NCI-H2029 treated with DMSO at 0.1 percent for 48 hours (cell line): ENCODE results near the gene NCKAP5.

ENCODE experiments used
- DNase-seq: peaks from one replicate; lab custom pipeline; 2025; lab: John Stamatoyannopoulos, UW

NCKAP5 gene

DNA sequence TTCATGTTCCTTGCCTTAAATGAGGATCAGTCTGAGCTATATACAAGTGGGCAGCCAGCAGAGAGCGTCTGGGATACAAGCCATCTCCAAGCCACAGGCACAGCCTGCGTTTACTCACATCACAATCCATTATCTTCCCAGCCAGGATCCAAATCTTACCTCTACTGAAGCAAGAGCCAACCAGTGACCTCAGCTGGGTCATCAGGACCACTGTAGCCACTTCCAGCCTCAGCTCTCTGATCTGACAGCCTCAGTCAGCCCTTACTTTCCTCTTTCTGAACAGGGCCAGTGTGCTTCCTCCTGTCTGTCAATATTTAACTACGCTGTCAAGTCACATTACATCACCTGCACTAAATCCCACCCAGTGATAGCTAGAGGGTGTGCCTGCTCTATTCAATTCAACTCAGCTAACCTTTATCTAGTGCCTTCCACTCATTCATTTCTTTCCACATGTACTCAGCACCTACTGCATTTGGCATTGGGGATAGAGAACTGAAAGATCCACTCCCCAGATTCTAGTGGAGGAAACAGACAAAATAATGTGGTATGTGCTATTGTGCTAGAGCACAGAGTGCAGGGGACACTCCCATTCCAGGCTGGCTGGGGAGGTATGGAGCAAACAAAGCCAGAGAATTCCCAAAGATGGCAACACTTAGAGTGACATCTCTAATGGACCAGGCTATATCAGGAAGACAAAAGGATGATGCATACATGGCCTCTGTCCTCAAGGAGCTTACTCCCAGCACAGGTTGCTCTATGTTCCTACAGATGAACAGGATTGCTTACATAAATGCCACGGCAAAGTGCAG, 146.5 kb downstream of the NCKAP5 start:
- DNase-seq, result peak; percentile 78

DNA sequence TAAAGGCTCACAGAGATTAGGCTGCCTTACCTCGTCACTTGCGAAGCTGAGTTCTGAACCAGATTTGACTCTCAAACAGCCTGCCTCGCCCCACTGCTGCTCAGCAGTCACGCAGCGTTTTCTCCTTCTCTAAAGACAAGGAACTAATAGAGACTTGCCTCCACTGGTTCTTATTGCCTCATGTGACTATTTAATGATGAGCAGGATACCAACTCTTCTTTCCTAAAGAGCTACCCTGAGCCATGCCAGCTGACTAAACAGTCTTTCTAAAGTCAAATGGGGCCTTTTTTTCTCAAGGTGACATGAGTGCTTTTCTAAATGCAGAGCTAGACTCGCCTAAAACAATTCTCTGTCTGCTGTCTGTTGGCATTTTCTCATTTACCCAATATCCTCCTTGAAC, 147.5 kb downstream of the NCKAP5 start:
- DNase-seq, result no peak

DNA sequence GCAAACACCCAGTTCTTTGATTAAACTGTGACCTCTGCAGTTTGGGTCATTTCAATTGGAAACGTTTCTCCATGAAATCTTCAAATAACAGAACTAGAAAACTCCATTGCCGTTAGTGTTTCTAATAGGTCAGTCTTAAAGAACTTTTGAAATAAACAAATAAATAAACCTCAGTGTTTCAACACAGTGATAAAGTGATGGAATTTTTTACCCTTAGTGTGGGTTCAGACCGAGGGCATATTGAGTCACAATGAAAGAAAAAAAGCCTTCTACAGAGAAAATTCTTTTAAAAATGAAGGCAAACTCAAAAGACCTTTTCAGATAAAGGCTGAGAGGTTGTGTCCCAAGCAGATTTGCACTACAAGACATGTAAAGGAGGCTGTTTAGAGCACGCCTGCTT, 149.6 kb downstream of the NCKAP5 start:
- no peak for DNase-seq

DNA sequence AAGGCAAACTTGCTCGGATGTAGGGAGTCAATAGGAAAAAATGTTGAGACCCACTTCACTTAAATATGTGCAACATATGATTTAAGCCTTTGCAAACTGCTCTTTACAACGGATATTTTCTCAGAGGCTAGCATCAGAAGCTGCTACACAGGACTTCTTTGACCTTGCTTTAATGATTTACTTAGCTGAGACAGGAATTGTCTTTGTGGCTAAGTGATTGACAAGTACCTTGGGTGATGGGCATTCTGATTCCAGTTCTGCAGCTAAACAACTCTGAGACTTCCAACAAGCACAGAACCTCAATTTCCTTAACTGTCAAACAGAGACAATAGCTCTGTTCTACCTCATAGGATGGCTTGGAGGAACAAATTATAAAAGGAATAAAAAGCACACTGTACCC, 150.2 kb downstream of the NCKAP5 start:
- DNase-seq, result no peak

DNA sequence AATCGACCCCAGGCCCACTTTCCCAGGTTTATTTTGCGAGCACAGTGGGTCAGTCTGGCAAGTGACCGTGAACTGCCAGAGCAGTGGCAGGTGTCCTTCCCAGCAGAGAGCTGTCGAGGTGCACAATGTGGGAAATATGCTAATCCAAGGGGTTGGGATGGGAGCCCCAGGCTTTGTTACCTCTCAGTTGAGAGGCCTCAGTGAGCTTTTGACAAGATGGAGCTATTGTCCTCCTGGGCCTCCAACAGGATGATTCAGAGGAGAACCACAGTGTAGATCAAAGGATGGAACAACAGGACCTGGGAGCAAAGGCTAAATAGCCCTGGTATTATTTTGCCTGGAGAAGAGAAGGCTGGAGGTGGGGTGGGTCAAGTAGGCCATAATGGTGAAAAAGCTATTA, 150.8 kb downstream of the NCKAP5 start:
- DNase-seq, result no peak

DNA sequence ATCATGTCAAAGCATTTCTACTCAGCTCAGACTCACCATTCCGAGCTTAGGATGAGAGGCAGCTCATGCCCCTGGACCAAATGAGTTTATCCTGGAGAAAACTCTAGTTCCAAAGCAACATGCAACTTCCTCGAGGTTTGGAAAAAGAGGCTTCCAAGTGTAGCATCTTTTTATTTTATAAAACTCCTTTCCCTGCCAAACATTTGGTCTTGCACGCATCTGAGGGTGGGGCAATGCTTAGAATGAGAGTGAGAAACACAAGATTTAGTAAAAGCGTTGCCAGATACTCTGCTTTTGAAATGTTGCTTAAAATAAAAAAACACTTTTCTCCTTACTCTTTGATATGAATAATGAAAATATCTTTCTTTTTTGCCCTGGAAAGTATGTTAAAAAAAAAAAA, 151.5 kb downstream of the NCKAP5 start:
- no peak for DNase-seq

DNA sequence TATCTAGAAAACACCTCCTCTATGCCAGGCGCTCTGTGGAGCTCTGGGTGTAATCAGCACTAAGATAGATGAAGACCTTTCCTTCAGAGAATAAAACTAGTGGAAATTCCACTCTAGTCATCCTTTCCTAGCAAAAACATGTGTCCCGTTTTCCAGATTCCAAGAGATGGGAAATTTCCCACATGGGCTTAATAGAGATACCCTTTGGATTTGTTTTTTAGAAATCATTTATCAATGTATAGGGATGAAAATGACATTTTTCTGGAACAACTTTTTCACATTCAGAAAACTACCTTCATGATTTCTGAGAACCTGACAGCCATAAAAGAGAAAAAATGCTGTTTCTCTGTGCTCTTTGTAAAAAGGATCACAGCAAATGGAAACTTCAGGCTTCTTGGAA, 152.1 kb downstream of the NCKAP5 start:
- no peak for DNase-seq

DNA sequence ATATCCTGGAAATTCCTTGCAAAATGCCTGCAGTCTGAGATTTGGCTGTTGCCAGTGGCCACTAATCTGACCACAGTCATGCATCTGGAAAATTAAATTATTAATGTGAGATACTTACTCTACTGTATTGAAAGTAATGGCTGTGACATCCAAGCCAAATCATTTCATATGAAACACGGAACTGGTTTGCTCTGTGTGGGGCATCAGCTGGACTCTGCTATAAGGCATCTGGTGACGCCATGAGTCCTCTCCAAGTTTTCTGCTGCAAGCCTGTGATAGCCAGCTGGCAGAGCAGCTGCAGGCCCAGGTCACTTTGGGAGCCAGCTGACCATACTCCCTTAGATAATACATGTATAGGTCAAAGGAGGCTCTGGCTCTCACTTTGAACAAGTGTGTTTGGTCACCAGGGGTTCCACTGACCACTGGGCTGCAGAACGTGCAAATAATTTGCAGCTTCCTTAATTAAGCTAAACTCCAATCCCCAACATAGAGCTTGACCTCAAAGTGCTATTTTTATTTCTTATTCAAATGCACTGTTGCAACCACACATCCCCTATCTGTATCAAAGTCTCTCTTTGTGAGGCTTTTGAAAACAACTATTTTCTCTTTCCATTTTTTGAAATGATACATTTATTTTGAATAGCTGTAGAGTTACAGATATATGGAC, 152.9 kb downstream of the NCKAP5 start:
- no peak for DNase-seq

DNA sequence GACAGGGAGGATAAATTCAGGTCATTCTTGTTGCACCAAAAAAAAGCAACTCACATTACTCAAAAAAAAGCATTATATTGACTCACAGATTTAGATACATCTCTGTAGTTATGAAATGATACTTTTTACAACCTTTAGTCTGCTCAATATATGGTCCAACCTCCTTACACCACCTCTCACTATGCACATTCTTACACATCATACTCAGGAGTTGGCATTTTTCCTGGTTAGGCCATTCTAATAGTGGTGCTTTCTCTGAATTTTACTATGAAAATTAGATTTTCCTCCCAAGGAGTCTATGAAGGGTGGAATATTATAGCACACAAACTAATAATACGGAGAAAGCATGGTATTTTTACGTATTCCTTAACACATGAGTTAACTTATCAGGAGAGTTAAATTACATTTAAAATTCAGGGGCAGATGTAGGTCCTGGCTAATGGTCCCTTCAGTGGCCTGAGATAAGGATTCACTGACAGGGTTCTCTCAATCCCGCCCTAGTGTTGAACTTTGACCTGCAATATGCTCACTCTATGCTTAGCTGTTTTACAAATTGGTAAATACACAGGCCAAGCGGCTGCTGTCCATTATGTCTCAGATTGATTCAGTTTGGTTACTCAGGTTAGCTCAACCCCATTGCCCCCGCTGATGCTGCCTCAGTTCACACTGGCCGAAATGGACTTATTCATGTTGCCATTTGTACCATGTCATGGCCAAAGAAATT, 153.6 kb downstream of the NCKAP5 start:
- DNase-seq, result no peak

DNA sequence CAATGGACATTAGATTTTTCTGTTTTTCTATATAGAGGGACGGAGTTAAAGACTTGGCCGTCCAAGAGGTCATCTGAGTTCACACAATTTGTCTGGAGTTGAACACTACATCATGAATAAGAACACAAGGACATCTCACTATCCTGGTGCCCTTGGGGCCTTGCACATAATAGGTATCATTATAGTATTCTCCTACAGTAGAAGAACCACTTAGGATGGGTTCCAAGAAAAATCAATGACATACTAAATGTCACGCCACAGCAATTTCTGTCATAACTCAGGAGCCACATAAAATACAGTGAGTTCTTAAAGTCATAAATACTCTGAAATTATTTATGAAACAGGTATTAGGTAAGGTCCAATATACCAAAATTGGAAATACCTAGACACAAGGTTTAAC, 154.4 kb downstream of the NCKAP5 start:
- DNase-seq, result no peak

DNA sequence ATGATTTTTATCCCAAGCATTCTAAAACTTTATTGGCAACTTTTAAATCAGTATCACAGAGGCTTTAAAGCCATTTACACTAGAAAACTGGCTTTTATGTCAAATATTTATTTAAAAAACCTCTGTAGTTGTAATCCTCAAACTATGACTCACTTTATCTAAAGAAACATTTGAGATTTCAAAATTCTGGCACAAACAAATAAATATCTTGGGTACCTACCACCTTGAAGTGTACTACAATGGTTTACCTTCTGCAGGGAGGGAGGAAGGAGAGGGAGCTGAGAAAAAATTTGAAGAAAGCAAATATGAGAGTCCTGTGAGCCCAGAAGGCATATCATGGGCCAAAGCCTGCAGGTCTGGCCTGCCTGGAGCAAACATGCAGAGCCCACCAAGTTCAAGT, 155.6 kb downstream of the NCKAP5 start:
- DNase-seq, result no peak

DNA sequence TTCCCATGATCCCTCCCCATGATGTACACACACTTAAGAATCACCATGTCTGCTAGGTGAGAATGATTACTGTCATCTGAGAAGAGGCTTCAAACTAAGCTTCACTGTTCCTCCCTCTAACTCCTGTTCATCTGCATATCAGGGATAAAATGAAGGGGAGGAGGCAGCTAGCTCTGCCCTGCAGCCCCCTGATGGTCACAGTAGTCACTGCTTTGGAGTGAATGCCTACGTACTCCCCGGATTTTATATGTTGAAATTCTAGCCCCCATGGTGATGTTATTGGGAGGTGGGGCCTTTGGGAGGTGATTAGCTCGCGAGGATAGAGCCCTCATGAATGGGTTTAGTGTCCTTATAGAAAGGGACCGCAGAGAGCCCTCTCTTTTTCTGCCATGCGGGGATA, 156.4 kb downstream of the NCKAP5 start:
- DNase-seq, result no peak

DNA sequence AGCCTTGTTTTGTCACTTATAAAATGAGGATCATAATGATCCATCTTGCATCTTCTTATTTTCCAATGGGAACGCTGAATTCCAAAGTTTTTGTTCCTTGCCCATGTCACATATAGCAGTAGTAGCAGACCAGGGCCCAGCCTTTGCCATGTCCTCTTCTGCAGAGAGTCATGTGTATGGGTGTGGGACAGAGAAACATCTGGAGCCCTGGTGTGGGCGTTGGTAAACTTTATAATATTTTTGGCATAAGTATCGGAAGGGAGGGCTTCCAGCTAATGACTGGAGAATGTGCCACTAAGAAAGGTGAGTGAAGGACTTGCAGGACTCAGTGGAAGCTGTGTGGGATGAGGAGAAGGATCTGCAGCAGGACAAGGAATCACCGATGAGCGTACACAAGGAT, 157.2 kb downstream of the NCKAP5 start:
- DNase-seq, result no peak

DNA sequence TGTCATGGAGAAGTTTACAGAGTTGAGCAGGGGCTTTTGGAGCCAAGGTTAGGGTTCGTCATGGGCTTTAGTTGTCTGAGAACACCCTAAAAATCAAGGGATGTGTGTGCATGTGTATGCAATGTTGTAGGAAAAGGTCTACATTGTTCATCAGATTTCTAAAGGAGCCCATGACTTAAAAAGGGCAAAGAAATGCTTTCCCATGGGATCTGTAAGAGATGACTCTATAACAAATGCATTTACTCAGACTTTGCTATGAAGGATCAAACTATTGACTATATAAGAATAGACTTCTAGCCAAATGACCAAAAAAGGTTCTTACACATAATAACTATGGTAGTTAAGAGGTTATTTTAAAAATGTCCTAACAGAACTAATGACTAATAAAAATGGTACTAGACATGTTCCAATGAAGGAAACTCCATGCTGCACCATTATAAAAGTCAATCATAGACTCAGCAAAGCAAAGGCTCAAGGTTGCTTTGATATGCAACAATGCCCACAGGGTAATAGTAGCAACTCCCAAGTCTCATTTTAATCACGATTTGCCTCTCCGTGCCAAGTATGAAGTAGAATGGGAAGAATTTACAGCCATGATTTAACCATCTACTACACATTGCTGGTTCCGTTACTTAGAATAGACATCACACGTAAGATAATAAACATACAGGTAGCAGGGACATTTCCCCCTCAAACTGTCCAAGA, 158.5 kb downstream of the NCKAP5 start:
- no peak for DNase-seq

DNA sequence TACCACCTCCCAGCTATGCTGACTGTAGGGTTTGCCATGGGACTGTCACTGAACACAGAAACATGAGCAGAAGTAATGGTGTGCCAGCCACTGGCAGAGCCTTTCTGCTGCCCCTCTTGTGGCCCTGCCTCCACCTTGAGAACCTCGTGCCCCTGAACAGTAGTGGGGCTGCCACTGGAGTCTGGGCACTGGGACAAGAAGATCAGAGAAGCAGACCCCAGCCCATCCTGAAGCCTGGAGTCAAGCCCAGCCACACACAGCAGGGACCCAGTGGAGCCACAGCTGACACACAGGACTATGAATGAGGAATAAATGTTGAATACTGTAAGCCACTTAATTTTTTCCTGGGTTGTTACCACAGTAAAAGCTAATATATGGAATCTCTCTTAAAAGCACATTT, 159.6 kb downstream of the NCKAP5 start:
- DNase-seq, result no peak

DNA sequence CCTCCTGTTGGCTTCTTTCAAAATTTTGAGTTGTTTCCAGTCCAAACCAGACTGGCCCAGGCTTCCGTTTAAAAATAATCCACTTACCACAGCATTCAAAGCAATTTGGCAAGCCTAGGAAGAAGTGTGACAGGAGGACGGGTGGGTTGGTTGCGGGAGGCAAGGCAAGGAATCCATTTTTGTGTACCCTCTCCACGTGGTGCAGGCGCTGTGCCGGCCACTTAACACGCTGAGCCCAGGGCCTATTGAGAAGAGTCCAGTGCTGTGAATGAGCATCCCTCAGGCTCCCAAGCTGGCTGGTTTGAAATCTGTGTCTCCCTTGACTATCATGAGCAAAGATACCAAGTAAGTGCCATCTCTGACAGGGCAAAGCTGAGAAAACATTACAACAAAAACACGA, 160.9 kb downstream of the NCKAP5 start:
- no peak for DNase-seq

DNA sequence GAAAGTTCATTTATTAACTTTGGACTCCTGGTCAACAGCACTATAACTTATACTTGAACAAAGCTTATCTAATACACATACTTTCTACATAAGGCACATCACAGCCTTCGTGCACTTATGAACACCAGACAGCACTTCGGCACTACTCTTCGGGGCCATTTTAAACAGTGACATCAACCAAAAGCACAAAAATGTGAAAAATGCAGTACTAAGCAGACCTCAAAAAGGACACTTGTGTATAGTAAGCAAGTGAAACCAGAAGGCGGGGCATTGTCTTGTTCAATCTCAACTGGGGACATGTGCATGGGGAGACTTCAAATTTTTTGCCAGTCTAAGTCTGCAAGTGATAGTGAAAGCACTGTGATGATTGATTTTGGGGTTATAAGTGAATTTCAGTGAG, 163.0 kb downstream of the NCKAP5 start:
- no peak for DNase-seq

DNA sequence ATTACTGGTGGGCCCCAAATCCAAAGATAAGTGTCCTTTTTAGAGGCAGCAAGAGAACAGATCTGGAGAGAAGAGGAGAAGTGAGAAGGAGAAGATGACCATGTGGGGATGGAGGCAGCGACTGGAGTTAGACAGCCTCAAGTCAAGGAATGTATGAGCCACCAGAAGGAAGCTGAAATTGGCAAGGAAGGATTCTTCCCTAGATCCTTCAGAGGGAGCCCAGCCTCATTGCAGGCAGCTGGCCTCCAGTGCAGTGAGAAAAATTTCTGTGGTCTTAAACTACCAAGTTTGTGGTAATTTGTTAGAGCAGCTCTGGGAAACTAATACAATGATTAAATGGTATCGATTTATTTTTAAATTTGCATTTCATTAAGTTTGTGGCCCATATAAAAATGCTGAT, 167.9 kb downstream of the NCKAP5 start:
- no peak for DNase-seq

DNA sequence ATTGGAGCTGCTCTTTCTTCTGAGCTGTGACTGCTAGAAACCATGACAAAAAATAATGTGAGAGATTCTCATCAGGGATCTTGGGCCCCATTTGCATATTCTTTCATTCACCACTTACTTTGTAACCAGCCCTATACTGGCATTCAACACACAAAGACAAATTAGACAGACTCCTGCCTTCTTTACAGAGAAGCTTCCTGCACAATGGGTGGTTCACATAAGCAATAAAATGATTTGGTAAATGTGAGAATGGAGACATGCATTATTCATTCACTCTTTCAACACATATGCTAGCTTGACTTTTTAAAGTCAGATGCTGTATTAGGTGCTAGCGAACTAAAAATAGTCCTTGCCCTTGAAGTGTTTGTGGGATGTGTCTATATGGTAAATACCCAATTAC, 174.4 kb downstream of the NCKAP5 start:
- DNase-seq, result no peak

DNA sequence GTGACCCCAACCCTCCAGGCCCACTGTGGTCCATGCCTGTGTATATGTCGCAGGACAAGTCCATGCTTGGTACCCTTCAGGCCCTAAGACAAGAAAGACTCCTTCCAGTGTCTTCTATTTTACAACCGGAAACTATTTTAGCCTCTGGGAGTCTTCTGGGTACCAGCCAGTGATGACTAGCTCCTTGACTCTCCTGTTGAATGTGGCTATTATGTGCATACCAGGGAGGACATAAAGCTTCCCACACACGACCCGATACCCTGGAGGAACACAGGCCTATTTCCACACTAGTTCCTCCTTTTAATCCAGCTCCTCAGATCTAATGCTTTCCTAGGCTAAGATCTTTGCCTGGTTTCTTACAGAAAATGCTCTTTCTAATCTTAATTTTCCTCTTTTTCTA, 178.1 kb downstream of the NCKAP5 start:
- DNase-seq, result no peak

DNA sequence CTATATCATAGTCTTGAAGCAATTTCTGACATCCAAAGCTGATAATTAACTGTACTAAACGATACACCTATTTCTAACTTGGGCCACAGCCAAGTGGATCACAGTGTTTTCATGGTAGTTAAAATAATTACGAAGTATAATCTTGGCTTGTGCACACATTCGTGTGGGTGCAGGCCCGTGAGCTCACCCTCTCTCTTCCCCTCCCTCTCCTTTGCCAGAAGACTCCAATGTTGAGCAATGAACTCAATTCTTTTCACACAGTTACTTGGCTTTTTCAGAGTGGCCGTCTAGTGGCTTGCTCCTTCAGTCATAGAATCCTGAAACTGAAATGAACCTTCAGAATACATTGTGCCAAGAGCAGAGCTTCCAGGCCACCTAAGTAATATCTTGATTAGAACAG, 178.7 kb downstream of the NCKAP5 start:
- DNase-seq, result no peak

DNA sequence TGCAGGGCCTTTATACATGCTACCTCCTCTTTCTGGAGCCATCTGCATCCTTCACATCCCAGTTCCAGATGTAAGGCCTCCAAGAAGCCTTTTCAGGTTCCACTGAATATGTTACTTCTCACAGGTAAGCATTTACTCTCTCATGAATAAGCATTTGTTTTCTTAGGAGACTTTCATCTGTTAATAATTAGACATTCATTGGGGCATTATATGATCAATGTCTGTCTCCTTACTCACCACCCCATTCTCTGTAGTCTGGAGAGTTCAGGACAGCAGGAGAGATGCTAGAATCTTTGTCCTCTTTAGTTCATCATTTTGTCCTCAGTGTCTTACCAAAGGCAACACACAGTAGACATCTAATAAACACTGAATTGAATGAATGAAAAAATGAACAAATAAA, 185.7 kb downstream of the NCKAP5 start:
- no peak for DNase-seq

DNA sequence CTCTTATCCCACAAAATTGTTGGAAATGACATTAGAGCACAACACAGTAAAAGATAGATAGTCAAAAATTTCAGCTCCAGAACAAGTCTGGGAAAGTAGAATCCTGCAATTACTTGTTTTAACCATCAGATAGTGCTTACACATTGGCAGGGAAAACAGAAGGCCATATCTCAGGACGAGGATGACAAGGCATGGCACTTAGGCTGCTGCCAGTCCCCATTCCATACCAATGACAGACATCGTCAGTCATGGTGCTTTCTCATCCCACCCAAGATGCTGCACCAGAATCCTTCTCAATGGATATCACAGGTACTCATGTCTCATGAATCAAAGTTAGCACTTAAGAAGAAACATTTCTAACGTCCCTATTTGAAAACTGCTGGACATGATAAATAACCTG, 187.3 kb downstream of the NCKAP5 start:
- DNase-seq, result no peak
